ENCODE data around the gene RGS13. TPM values are rescaled to one million over a fixed set of nuclear protein-coding genes. Genes with fewer than 3 reads are reported as not detected.

Gene RGS13
- total and polyA plus RNA-seq, 10 of the 15 experiments (the other 5 are each of a cell fraction or from before 2014, with no cell fraction given): 0.23 to 16.0 (median 0.36) TPM; not detected in 1

DNA sequence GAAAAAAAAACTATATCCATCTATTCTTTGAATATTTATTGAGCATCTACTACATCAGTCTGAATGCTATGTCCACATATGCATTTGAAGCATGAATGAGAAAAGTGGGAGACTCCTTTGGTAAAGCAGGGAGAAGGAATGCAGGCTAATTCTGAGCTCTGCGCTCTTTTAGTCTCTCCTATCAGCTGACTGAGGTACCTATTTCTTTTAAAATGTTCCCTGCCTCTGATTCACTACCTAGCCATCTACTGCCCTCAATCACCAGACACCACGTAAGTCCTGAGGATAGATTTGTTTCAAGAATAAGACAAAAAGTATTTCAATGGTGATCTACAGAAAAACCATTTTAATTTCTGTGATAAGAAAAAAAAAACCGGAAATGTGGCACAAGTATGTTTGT is 3.8 kb upstream of the RGS13 start (continued):
- no peak for TF ChIP-seq ZNF687 (IDR thresholded peaks at IDR 0.05)

DNA sequence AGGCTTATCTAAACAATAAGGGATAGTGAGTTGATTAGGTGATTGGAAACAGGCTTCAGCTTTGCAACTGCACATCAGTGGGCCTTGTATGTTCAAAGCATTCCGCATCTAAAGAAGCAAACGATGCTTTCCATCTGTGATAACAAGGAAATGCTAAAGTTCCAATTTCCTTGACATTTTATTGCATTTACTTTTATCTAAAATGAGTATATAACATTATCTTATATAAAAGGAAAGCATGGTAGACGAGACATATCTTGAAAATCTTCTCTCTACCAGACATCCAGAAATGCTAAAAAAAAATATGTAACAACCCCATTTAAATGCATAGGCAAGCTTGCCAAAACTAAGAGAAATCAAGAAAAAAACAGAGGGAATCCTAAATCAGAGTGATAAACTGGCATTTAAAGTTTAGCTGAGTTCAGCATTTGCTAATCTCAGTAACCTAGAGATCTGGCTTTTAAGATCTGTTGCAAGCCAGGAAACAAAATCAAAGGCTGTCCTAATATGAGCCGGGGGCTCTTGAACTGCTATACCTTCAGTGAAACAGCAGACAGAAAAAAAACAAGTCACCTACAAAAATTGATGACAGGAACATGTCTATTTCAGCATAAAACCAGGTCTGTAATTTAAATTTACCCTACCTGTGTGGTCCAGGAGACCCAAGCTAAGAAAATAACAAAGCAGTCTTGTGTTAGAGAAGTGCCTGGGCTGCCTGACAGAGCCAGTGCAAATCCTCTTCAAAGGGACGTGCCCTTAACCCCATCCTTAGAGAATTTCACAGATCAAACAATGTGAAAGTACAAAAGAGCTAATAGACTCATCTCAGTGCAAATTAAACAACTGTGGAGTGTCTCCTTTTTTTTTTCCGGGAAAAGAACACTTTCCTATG is 3.1 kb upstream of the RGS13 start:
- Histone ChIP-seq H3K4me1 (ENCODE audit: control insufficient read depth, insufficient read depth, low read length) (no peaks in the 10 kb centered on the region), H3K9me3 (replicated peaks; ENCODE audit: control insufficient read depth, insufficient read depth, low read length) (no peaks in the 10 kb centered on the region), H3K36me3 (ENCODE audit: control insufficient read depth in 2 of 2, insufficient read depth in 2 of 2, low read length in 1 of 2) (no peaks in the 10 kb centered on the region; a peak in 1 of 4 replicates), H3K9ac (ENCODE audit: control insufficient read depth, insufficient read depth, low read length) (no peak overlapping the region), H4K20me1 (ENCODE audit: control insufficient read depth, insufficient read depth) (no peaks in the 10 kb centered on the region), H3K27ac (ENCODE audit: control insufficient read depth, insufficient read depth) (no peak overlapping the region), H3K4me2 (ENCODE audit: control insufficient read depth, insufficient read depth) (no peak overlapping the region), H3K4me3 (no peak overlapping the region), H3K79me2 (ENCODE audit: control insufficient read depth, insufficient read depth, low read length) (no peaks in the 10 kb centered on the region), H2AFZ (ENCODE audit: control insufficient read depth, low read depth, low read length) (no peak overlapping the region), H3K27me3 (replicated peaks in 1 of 2; ENCODE audit: control insufficient read depth in 2 of 2, insufficient read depth in 2 of 2, low read length in 1 of 2) (peaks cover 0 to 5% of the 10 kb centered on the region in 2 experiments; a peak in 2 of 4 replicates)
- intact Hi-C loops (cut with micrococcal nuclease; ENCODE audit: unreplicated experiment) (no loop called here), in situ Hi-C loops (cut with MboI) (no loop called here)
- DNase-seq (ENCODE audit: low read depth, low spot score) (no peak), ATAC-seq (0 out of 3 replicates have a peak, but pooled peaks have one; percentile 24), FAIRE-seq (no peak)
- BruUV-seq (replicated peaks): no TSS peak
- SMC1A ChIA-PET (ENCODE audit: uncharacterized antibody, unreplicated experiment): interaction anchor here (1.2 to 1.7 kb wide), 2 partner anchors 17 to 155 kb away, joined by 3 to 4 read pairs; no protein-coding TSS in a partner anchor
- CTCF ChIA-PET: interaction anchor here (0.6 to 1.4 kb wide), 4 partner anchors 22 to 174 kb away, joined by 3 to 4 read pairs (median 4); no protein-coding TSS in a partner anchor
- TF ChIP-seq SREBF1 (IDR thresholded peaks at IDR 0.05; ENCODE audit: low read length) (no peak), HDGF (IDR thresholded peaks at IDR 0.05) (no peak), SMAD5 (IDR thresholded peaks at IDR 0.05; ENCODE audit: low read depth) (no peak), SP1 (IDR thresholded peaks at IDR 0.05; ENCODE audit: low read depth, low read length) (no peak), SIN3A (IDR thresholded peaks at IDR 0.05; ENCODE audit: low read depth, low read length) (no peak), RB1 (IDR thresholded peaks at IDR 0.05; ENCODE audit: borderline replicate concordance) (no peak), PAX5 (IDR thresholded peaks at IDR 0.05; ENCODE audit: borderline replicate concordance, low read depth, low read length) (no peak), JUNB (IDR thresholded peaks at IDR 0.05) (no peak), POLR2AphosphoS5 (IDR thresholded peaks at IDR 0.05; ENCODE audit: low read length) (no peak), RCOR1 (conservative IDR thresholded peaks at IDR 0.05; ENCODE audit: low read depth, low read length) (no peak), CBFB (IDR thresholded peaks at IDR 0.05; ENCODE audit: low read depth) (no peak), SIX5 (IDR thresholded peaks at IDR 0.05; ENCODE audit: low read depth, low read length, severe bottlenecking) (no peak), STAT3 (IDR thresholded peaks at IDR 0.05; ENCODE audit: low read depth, low read length) (no peak), CBX3 (IDR thresholded peaks at IDR 0.05; ENCODE audit: borderline replicate concordance, low read depth) (no peak), MEF2A (IDR thresholded peaks at IDR 0.05; ENCODE audit: insufficient read depth, low read depth, low read length) (no peak)
- TF ChIP-seq, protein P1, sequence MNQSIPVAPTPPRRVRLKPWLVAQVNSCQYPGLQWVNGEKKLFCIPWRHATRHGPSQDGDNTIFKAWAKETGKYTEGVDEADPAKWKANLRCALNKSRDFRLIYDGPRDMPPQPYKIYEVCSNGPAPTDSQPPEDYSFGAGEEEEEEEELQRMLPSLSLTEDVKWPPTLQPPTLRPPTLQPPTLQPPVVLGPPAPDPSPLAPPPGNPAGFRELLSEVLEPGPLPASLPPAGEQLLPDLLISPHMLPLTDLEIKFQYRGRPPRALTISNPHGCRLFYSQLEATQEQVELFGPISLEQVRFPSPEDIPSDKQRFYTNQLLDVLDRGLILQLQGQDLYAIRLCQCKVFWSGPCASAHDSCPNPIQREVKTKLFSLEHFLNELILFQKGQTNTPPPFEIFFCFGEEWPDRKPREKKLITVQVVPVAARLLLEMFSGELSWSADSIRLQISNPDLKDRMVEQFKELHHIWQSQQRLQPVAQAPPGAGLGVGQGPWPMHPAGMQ (IDR thresholded peaks at IDR 0.05; ENCODE audit: borderline replicate concordance): no peak
- RAD21 ChIA-PET (ENCODE audit: unreplicated experiment): interaction anchor here (1.0 kb wide), 1 partner anchor 16 kb away, joined by 3 read pairs; no protein-coding TSS in a partner anchor
- 46% methylated on average over 6 of the region's 6 CpGs for WGBS (ENCODE audit: insufficient coverage, insufficient replicate concordance, low lambda C conversion rate, missing lambda C conversion rate)
- POLR2A ChIA-PET: no interaction called here
